Measurements from ENCODE around the gene ZNF341. TPM values are rescaled to one million over a fixed set of nuclear protein-coding genes. Genes with fewer than 3 reads are reported as not detected.
"Not testable (repeated sequence)": the region's sequence is repeated elsewhere in the genome, so short reads cannot be mapped to it uniquely, and the experiment has no call there.

ZNF341 gene
- total and polyA plus RNA-seq, 2 experiments from 2014 or later, result 4.3 to 6.1 TPM

DNA sequence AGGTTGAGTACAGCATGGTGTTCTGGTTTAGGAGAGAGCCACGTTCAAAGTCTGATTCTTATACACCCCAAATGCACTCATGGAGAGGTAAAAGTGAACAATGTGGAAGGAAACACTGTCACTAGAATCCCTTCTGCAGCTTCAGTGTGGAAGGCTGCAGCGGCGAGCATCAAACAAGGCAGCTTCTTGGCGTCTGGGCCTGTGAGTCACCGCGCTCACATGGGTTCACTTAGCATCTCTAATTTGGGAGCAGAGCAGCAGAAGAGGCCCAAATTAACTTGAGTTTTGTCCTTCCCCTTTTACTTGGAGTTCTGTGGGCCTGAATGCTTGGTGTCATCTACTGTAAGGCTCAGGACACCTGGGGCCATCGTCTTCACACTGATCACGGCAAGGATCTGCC is 34.7 kb upstream of the ZNF341 start:
- H3K27me3 ChIP-seq (ENCODE audit: insufficient read depth), result no peaks in the 10 kb centered on the region
- Mint-ChIP-seq H3K27ac (no peak overlapping the region), H3K36me3 (ENCODE audit: low read depth) (peaks cover 18% of the 10 kb centered on the region), H3K27me3 (ENCODE audit: insufficient read depth, low read depth, poor library complexity) (peaks cover 10% of the 10 kb centered on the region), H3K4me3 (no peak overlapping the region), H3K9me3 (peaks cover 38% of the 10 kb centered on the region), H3K4me1 (peaks cover 14% of the 10 kb centered on the region; the same call in 2 of the 3 replicates)
- no peaks in the 10 kb centered on the region for H3K9me2 ChIP-seq (ENCODE audit: insufficient read depth)
- H3K4me2 ChIP-seq, result no peak overlapping the region
- no peaks in the 10 kb centered on the region for H3K79me2 ChIP-seq (replicated peaks; ENCODE audit: insufficient read depth)
- no peaks in the 10 kb centered on the region for H3F3A ChIP-seq (replicated peaks; ENCODE audit: low read depth)
- H3K4me1 ChIP-seq (ENCODE audit: insufficient read depth), result peaks cover 7% of the 10 kb centered on the region
- no peak overlapping the region for H3K27ac ChIP-seq (ENCODE audit: low read depth)
- H3K36me3 ChIP-seq (ENCODE audit: insufficient read depth), result no peaks in the 10 kb centered on the region
- ATAC-seq (no peak), DNase-seq (ENCODE audit: low spot score) (no peak)
- H4K20me1 ChIP-seq (replicated peaks; ENCODE audit: insufficient read depth), result no peaks in the 10 kb centered on the region
- H3K4me3 ChIP-seq, result no peak overlapping the region
- TF ChIP-seq, protein P1, sequence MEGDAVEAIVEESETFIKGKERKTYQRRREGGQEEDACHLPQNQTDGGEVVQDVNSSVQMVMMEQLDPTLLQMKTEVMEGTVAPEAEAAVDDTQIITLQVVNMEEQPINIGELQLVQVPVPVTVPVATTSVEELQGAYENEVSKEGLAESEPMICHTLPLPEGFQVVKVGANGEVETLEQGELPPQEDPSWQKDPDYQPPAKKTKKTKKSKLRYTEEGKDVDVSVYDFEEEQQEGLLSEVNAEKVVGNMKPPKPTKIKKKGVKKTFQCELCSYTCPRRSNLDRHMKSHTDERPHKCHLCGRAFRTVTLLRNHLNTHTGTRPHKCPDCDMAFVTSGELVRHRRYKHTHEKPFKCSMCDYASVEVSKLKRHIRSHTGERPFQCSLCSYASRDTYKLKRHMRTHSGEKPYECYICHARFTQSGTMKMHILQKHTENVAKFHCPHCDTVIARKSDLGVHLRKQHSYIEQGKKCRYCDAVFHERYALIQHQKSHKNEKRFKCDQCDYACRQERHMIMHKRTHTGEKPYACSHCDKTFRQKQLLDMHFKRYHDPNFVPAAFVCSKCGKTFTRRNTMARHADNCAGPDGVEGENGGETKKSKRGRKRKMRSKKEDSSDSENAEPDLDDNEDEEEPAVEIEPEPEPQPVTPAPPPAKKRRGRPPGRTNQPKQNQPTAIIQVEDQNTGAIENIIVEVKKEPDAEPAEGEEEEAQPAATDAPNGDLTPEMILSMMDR (conservative IDR thresholded peaks at IDR 0.05; ENCODE audit: low read depth in 2 of 2), result no peak
- TF ChIP-seq EZH2 (IDR thresholded peaks at IDR 0.05; ENCODE audit: low read depth, unreplicated experiment), result no peak
- TF ChIP-seq CREB1 (CRISPR knock-in tag; IDR thresholded peaks at IDR 0.05; ENCODE audit: low read depth), result no peak
- no peak for TF ChIP-seq EZH2phosphoT487 (IDR thresholded peaks at IDR 0.05; ENCODE audit: unreplicated experiment)
- no peak for TF ChIP-seq POLR2AphosphoS5 (IDR thresholded peaks at IDR 0.05; ENCODE audit: low read depth)
- TF ChIP-seq, protein P2, sequence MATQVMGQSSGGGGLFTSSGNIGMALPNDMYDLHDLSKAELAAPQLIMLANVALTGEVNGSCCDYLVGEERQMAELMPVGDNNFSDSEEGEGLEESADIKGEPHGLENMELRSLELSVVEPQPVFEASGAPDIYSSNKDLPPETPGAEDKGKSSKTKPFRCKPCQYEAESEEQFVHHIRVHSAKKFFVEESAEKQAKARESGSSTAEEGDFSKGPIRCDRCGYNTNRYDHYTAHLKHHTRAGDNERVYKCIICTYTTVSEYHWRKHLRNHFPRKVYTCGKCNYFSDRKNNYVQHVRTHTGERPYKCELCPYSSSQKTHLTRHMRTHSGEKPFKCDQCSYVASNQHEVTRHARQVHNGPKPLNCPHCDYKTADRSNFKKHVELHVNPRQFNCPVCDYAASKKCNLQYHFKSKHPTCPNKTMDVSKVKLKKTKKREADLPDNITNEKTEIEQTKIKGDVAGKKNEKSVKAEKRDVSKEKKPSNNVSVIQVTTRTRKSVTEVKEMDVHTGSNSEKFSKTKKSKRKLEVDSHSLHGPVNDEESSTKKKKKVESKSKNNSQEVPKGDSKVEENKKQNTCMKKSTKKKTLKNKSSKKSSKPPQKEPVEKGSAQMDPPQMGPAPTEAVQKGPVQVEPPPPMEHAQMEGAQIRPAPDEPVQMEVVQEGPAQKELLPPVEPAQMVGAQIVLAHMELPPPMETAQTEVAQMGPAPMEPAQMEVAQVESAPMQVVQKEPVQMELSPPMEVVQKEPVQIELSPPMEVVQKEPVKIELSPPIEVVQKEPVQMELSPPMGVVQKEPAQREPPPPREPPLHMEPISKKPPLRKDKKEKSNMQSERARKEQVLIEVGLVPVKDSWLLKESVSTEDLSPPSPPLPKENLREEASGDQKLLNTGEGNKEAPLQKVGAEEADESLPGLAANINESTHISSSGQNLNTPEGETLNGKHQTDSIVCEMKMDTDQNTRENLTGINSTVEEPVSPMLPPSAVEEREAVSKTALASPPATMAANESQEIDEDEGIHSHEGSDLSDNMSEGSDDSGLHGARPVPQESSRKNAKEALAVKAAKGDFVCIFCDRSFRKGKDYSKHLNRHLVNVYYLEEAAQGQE (IDR thresholded peaks at IDR 0.05; ENCODE audit: unreplicated experiment), result no peak
- TF ChIP-seq ZNF114 (CRISPR knock-in tag; IDR thresholded peaks at IDR 0.05), result no peak
- no peak for TF ChIP-seq ZNF331 (CRISPR knock-in tag; IDR thresholded peaks at IDR 0.05; ENCODE audit: low read depth)
- no peak for TF ChIP-seq STAT1 (IDR thresholded peaks at IDR 0.05; ENCODE audit: unreplicated experiment)
- TF ChIP-seq, protein P3, sequence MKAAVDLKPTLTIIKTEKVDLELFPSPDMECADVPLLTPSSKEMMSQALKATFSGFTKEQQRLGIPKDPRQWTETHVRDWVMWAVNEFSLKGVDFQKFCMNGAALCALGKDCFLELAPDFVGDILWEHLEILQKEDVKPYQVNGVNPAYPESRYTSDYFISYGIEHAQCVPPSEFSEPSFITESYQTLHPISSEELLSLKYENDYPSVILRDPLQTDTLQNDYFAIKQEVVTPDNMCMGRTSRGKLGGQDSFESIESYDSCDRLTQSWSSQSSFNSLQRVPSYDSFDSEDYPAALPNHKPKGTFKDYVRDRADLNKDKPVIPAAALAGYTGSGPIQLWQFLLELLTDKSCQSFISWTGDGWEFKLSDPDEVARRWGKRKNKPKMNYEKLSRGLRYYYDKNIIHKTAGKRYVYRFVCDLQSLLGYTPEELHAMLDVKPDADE (IDR thresholded peaks at IDR 0.05), result no peak
- no peak overlapping the region for H2AFZ ChIP-seq

DNA sequence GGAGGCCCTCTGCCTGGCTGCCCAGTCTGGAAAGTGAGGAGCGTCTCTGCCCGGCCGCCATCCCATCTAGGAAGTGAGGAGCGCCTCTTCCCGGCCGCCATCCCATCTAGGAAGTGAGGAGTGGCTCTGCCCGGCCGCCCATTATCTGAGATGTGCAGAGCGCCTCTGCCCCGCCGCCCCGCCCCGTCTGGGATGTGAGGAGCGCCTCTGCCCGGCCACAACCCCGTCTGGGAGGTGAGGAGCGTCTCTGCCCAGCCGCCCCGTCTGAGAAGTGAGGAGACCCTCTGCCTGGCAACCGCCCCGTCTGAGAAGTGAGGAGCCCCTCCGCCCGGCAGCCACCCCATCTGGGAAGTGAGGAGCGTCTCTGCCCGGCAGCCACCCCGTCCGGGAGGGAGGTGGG is 32.8 kb upstream of the ZNF341 start:
- Mint-ChIP-seq H3K36me3 (ENCODE audit: low read depth) (peaks cover 26% of the 10 kb centered on the region), H3K9me3 (peaks cover 53% of the 10 kb centered on the region)
- H3K4me1 Mint-ChIP-seq; ATAC-seq; H3K27me3 ChIP-seq (ENCODE audit: insufficient read depth); H3K4me3 Mint-ChIP-seq; H3K79me2 ChIP-seq (replicated peaks; ENCODE audit: insufficient read depth); H3F3A ChIP-seq (replicated peaks; ENCODE audit: low read depth); H3K9me2 ChIP-seq (ENCODE audit: insufficient read depth); H4K20me1 ChIP-seq (replicated peaks; ENCODE audit: insufficient read depth); H3K4me3 ChIP-seq; H3K4me1 ChIP-seq (ENCODE audit: insufficient read depth); H3K4me2 ChIP-seq; H3K36me3 ChIP-seq (ENCODE audit: insufficient read depth); H3K27me3 Mint-ChIP-seq (ENCODE audit: insufficient read depth, low read depth, poor library complexity); H2AFZ ChIP-seq; DNase-seq (ENCODE audit: low spot score); H3K27ac Mint-ChIP-seq; H3K27ac ChIP-seq (ENCODE audit: low read depth): not testable (repeated sequence)

DNA sequence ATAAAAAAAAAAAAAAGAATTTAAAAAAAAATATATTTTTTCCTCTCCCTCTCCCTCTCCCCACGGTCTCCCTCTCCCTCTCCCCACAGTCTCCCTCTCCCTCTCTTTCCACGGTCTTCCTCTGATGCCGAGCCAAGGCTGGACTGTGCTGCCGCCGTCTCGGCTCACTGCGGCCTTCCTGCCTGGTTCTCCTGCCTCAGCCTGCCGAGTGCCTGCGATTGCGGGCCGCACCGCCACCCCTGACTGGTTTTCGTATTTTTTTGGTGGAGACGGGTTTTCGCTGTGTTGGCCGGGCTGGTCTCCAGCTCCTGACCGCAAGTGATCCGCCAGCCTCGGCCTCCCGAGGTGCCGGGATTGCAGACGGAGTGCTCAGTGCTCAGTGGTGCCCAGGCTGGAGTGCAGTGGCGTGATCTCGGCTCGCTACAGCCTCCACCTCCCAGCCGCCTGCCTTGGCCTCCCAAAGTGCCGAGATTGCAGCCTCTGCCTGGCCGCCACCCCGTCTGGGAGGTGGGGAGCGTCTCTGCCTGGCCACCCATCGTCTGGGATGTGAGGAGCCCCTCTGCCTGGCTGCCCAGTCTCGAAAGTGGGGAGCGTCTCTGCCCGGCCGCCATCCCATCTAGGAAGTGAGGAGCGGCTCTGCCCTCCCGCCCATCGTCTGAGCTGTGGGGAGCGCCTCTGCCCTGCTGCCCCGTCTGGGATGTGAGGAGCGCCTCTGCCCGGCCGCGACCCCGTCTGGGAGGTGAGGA is 30.9 kb upstream of the ZNF341 start:
- H3K36me3 Mint-ChIP-seq (ENCODE audit: low read depth), result peaks cover 26% of the 10 kb centered on the region

More for the DNA sequence above, 30.9 kb upstream of the ZNF341 start:
- H3K9me2 ChIP-seq (ENCODE audit: insufficient read depth); H3K4me3 Mint-ChIP-seq; H3K4me1 Mint-ChIP-seq; H3F3A ChIP-seq (replicated peaks; ENCODE audit: low read depth); H3K4me3 ChIP-seq; H3K79me2 ChIP-seq (replicated peaks; ENCODE audit: insufficient read depth); H3K4me2 ChIP-seq; ATAC-seq; H3K27ac ChIP-seq (ENCODE audit: low read depth); H3K27ac Mint-ChIP-seq; H3K27me3 ChIP-seq (ENCODE audit: insufficient read depth); H3K4me1 ChIP-seq (ENCODE audit: insufficient read depth); H3K27me3 Mint-ChIP-seq (ENCODE audit: insufficient read depth, low read depth, poor library complexity); H4K20me1 ChIP-seq (replicated peaks; ENCODE audit: insufficient read depth); DNase-seq (ENCODE audit: low spot score); H3K36me3 ChIP-seq (ENCODE audit: insufficient read depth); H2AFZ ChIP-seq: not testable (repeated sequence)
- H3K9me3 Mint-ChIP-seq, result peaks cover 55% of the 10 kb centered on the region

All from GM23338 (cell line).